Stimulated activated CD4-positive, alpha-beta T cell treated with anti-CD3 and anti-CD28 coated beads, Interleukin-15, amount 100 ng/mL, for 1 hour (primary cell): ENCODE results near the gene ELP4.
"Not testable (repeated sequence)": the region's sequence is repeated elsewhere in the genome, so short reads cannot be mapped to it uniquely, and the experiment has no call there.

Source experiments
- DNase-seq, 2 donors: peaks; one replicate each; pipeline ENCODE4 v3.0.0-alpha.2; 2020; ENCODE audit warnings: low read depth in 1 of 2, low spot score in 1 of 2

Gene ELP4, protein sequence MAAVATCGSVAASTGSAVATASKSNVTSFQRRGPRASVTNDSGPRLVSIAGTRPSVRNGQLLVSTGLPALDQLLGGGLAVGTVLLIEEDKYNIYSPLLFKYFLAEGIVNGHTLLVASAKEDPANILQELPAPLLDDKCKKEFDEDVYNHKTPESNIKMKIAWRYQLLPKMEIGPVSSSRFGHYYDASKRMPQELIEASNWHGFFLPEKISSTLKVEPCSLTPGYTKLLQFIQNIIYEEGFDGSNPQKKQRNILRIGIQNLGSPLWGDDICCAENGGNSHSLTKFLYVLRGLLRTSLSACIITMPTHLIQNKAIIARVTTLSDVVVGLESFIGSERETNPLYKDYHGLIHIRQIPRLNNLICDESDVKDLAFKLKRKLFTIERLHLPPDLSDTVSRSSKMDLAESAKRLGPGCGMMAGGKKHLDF

GRCh38 chr11:31509429-31510345 is at the start of gene ELP4, which contains the start of gene IMMP1L:
ELP4 (plus strand) TSS chr11:31509767; CDS start chr11:31509785, 18 bp downstream.
IMMP1L (minus strand) TSS chr11:31509622; CDS start chr11:31463276, 46,346 bp downstream.
- DNase-seq: peak; percentile 84 to 85

DNA sequence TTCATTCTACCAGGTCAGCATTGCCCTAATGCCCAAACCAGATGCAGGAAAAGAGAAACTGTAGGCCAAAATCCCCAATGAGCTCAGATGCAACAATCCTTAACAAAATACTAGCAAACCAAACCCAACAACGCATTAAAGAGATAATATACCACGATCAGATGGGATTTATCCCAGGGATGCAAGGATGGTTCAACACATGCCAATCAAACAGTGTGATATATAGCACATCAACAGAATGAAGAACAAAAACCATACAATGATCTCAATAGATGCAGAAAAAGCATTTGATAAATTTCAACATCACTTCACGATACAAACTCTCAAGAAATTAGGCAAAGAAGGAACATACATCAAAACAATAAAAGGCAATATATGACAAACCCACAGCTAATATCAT is 45.1 kb upstream of the ELP4 start:
- no peak for DNase-seq

GRCh38 chr11:31474083-31474482 is 35.5 kb upstream of the ELP4 start:
- no peak for DNase-seq

DNA sequence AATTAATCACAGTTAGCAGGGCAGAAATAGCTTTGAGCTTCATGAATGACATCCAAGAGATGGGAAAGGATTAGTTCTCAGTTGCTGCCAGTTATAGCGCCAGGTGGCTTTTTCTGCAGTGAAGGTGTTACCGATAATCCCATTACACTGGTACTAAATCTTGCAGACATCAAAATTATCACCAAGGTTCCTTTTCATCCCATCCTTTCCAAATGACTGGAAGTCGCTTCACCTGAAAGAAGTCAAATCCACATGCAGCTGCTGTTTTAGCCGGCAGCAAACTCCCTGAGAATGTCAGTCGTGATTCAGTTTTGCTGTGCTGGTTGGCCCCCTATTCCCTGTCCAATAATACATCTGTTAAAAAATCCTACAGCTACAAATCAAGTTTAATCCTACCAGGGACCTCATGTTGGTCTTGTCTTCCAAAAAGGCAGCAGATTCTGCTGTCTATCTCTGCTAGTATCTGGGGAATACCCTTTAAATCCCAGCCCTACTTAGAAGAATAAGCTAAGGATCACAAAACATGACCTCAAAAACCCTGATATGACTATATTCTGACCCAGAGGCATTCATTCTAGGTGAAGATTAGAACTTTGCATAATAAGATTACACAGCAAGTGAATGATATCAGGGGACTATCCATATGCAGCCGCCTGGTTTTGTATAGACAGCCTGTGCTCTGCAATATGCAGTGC is 31.9 kb upstream of the ELP4 start:
- no peak for DNase-seq

DNA sequence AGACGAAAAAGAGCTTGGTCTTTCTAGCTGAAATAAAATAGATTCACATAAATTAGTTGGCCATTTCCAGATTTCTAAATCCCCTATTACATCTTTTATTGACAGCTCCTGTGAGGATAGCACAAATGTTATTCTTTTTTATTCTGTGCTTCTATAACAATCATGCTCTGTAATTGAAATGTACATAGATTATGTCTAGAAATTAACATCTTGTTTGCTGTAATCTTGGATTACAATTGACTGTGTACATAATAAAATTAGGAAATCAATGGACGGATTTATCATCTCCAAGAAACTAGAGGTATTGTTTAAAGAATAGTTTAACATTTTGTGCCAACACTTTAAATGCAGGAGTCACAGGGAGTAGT is 31.4 kb upstream of the ELP4 start:
- DNase-seq: no peak

GRCh38 chr11:31479066-31479465 is 30.5 kb upstream of the ELP4 start:
- no peak for DNase-seq

DNA sequence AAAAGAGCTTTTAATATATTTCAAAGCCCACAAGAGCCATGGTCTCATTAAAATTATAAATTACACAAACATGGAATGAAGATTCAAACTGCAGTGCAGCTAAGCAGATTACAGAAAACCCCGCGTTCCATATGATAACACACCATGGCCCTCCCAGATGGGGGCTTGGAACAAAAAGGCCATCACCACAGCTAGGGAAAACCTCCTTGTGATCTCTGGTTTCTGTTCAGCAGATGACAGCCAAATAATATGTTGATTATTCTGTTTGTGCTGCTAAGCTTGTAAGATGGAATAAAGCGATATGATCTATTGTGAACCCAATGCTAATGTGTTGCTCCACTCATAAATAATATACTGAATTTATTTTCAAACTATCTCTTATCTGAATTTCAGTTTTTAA is 28.6 kb upstream of the ELP4 start:
- DNase-seq: no peak

- DNase-seq: no peak
Observed at GRCh38 chr11:31484497-31484896, 25.1 kb upstream of the ELP4 start.

DNA sequence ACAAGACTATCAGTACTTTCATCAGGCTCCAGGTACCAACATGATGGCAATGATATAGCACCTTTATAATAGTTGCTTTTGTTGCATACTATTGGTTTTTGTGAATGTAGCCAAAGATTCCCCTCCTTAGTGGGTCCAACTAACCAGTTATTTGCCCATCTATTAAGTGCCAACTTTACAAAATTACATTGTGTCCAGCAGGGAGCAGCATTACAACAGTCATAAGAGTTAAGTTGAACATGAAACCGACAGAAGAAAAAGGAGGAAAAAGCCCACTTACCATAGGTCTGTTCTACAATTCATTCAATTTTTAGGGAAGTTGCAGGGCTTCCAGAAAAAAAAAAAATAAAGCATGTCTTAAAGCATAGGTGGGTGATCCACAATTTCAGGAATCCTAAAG is 21.7 kb upstream of the ELP4 start:
- DNase-seq: no peak

DNA sequence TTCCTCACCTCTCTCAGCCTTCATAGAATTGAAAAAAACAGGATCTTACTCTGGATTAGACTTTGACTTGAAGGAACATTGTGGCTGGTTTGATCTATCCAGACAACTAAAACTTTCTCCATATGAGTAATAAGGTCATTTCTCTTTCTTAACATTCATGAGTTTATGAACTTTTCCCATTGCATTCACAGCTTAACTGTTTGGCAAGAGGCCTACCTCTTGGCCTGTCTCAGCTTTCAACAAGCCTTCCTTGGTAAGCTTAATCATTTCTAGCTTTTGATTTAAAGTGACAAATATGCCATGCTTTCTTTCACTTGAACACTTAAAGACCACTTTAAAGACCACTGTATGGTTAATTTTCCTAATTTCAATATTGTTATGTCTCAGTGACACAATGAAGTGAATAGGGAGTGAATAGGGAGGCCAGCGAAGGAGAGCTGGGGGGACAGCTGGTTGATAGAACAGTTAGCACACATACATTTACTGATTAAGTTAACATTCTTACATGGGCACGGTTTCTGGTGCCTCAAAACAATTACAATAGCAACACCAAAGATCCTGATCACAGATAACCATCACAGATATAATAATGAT is 17.1 kb upstream of the ELP4 start:
- no peak for DNase-seq

DNA sequence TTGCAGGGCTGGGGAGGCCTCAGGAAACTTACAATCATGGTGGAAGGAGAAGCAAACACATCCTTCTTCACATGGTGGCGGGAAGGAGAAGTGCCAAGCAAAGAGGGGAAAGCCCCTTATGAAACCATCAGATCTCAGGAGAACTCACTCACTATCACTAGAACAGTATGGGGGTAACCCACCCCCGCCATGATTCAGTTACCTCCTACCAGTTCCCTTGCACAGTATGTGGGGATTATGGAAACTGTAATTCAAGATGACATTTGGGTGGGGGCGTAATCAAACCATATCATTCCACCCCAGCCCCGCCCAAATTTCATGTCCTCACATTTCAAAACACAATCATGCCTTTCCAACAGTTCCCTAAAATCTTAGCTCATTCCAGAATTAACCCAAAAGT is 16.3 kb upstream of the ELP4 start:
- no peak for DNase-seq

GRCh38 chr11:31493762-31494161 is 15.8 kb upstream of the ELP4 start:
- not testable (repeated sequence) for DNase-seq

DNA sequence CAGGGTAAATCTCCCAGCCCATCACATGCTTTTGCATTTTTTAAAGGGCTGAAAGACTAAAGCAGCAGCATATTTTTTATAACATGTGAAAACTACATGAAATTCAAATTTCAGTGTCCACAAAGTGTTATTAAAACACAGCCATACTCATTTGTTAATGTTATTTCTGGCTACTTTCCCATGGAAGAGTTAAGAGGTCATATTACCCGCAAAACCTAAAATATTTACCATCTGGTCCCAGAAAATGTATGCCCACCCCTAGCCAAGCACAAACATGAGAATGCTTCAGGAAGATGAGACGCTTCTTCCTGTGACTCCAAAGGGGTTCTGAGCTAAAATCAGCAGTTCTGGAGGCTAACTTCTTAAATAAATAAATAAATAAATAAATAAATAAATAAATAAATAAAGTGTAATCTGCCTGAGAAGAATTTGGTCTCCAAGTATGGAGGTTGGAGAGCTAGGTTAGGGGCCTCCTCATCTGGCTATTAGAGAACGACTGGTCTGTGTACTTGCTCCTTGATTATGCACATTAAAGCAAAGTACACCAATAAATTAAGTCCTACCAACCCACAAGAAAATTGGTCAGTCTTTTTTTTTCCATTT is 9.9 kb upstream of the ELP4 start:
- no peak for DNase-seq

DNA sequence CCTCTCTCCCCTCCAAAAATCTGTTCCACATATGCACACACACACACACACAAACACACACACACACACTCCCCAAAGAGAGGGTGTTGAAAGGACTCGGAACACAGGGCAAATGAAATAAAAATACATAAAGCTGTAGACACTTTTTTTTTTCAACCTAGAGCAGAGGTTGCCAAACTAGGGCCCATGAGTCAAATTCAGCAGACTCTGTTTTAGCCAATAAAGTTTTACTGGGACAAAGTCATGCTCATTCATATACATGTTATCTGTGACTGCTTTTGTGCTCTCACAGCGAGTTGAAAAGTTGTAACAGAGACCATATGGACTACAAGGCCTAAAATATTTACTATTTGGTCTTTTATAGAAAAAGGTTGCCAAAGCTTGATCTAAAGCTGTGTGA is 9.0 kb upstream of the ELP4 start:
- DNase-seq: no peak

- no peak for DNase-seq
Observed at GRCh38 chr11:31509051-31509428, 527 bp upstream of the ELP4 start.

DNA sequence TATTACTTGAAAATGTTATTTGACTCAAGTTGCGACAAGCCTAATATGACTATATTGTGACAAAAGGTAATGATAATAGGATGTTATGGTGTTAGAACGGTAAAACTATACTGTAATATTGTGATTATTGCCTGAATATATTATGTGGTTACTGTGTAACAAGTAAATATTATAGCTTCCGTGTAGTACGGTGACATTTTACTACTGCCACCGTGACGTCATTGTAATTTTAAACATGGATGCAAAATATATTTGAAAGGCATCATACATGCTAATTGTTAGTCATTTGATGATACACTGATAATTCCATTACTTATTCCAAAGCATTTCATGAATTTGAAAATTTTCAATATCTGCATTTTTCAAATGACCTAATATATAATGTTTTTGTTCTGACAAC is 2.5 kb downstream of the ELP4 start:
- DNase-seq: no peak

DNA sequence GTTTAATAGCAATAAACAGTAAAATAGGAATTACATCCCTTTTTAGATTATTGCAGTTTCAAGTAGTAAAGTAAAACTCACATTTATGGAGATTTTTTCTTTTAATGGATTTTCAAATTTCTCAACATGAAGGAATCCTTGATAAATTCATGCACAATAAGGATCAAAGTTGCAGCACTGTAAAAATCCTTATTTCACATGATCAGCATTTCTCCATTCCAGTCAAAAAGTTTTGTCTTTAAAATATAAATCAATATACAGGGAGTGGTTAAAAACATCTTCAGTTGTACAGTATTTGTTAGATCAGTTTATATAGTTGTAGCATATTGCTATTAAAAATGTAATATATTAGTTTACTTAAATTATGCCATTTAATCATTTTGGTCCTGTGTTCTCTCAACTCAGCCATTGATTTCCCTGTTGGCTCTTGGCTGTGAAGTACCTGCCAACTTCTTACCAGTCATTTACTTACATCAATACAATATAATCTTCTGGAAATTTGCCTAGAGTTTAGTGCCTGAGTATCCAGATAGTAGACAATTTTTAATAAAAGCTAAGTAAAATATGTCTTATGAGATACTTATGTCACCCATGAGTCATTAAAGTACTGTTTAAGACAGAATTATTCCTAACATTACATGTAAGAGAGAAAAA is 12.1 kb downstream of the ELP4 start:
- DNase-seq: no peak

GRCh38 chr11:31529189-31529588 is 19.6 kb downstream of the ELP4 start:
- no peak for DNase-seq

- DNase-seq: no peak
Observed at GRCh38 chr11:31529701-31530100, 20.1 kb downstream of the ELP4 start.

DNA sequence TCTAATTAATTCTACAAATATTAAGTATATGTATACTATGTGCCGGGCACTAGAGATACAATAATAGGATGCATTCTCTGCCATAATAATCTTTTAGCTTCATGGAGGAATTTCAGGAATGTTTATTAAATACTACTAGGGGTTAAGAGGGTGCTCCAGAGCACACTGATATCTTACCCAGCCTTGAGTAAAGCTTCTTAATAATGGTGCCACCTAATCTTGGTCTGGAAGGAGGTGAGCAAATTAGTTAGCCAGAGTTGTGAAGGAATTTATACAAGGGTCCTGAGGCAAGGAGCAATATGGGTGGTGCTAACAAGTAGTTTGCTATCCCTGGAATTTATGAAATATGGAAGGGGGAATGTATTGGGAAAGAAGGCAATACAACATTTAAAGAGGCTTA is 21.7 kb downstream of the ELP4 start:
- no peak for DNase-seq
